GM18526 (cell line): Measurements from ENCODE around the gene CD4.

Experiments used
- POLR2A ChIP-seq: IDR thresholded peaks from 3 replicates; pipeline ENCODE4 v1.6.1; 2011; ENCODE audit not compliant: insufficient read length; ENCODE audit errors: extremely low read depth

Gene CD4

DNA sequence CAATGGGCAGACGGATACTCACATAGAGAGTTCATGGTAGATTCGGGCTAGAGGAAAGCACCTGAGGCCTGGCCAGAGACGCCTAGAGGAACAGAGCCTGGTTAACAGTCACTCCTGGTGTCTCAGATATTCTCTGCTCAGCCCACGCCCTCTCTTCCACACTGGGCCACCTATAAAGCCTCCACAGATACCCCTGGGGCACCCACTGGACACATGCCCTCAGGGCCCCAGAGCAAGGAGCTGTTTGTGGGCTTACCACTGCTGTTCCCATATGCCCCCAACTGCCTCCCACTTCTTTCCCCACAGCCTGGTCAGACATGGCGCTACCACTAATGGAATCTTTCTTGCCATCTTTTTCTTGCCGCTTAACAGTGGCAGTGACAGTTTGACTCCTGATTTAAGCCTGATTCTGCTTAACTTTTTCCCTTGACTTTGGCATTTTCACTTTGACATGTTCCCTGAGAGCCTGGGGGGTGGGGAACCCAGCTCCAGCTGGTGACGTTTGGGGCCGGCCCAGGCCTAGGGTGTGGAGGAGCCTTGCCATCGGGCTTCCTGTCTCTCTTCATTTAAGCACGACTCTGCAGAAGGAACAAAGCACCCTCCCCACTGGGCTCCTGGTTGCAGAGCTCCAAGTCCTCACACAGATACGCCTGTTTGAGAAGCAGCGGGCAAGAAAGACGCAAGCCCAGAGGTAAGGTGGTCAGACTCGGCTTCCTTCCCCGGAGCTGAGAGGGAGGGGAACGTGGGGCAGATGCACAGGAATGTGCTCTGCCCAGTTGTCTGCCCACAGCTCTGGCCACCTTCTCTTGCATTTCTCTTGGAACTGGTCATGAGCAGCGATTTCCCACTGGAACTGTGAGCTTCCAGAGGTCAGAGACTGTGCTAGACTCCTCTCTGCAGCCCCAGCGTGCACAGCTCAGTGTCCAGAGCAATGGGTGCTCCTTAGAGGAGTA is at the start of gene CD4:
CD4 (plus strand) TSS at position 557 of the 953 bp plus-strand sequence. CDS start 10,611 bp downstream, outside the sequence.
- TF ChIP-seq POLR2A = no peak

DNA sequence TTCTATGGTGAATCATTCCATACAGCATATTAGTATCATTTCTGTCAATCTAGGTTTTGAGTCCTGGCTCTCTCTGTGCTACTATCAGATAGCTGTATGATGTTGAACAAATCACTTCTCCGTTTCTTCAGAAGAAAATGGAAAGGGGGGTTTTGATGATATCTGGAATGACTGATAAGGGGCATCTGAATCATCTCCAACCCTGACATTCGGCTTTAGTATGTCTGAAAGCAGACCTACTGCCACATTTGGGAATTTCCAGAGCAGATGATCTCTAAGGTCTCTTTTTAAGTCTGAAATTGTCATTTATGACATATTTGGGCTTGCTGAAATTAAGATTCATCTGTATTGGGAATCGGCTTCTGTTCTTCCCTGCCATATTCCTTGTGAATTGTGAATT is 46.5 kb upstream of the CD4 start:
- no peak for TF ChIP-seq POLR2A

DNA sequence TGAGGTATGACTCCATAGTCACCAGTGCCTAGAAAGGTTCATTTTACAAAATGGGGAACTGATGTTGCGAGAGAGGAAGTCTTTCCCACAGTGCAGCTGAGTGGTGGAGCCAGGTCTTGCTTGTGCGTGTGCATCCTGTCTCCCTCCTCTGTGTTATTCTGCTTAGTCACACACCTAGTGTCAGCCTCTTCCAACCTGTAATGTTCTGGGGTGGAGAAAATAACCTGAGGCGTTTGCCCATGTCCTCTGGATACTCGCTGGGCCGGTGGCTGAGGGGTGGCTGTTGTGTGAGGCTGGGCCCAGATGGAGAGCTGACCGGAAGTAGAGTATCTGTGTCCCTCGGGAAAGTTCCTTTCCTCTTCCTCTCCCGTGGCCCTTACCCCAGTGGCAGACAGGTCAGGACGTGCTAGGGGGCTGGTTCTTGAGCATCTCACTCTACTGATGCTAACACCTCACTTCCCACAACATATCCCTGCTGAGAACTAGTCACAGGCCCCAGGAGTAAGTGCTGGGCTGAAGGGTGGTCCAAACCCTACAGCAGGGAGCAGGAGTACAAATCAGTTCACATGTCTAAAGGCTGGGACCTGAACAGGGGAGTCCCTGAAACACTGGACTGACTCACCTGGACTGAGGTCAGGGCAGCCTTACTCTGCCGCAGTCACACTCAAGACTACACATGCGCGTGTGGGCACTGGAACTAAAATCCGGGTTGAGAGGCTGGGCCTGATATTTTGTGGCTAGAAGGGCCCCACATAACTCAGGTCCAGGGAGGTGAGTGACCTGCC is 43.4 kb upstream of the CD4 start:
- no peak for TF ChIP-seq POLR2A

DNA sequence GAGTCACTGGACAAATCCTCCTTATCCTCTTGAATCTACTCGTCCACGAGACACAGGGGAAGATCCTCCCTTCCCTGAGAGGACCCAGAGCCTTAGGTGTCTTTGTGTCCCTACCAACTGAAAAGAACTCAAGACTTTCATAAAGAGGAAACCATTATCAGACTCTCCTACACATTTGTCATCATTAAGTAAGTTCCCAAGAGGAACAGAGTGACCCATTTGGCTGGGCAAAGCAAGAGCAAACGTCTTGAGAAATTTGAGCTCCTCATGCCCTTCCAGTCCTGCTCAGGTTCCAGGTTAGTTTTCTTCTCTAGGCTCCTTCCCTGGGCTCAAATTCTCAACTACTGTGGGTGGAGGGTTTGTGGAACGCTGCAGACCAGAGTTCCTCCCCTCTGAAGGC is 42.1 kb upstream of the CD4 start:
- no peak for TF ChIP-seq POLR2A

DNA sequence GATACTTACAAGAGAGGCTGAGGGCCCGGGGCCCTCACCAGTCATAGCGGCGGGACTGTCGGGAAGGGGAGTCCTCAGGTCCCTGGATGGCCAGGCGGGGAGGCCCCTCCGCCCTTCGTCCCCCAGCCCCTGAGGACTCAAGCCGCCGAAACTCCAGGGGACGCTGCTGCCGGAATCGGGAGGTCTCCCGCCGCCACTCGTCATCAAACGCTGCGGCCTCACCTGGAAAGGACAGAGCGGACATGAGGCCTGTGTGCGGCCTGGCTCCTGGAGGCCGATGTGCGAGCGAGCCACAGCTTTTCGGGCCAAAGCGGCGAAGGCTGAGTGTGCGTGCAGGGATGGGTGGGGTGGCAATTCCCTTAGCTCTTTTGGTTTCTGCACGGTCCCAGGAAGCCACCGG is 40.6 kb upstream of the CD4 start:
- no peak for TF ChIP-seq POLR2A

DNA sequence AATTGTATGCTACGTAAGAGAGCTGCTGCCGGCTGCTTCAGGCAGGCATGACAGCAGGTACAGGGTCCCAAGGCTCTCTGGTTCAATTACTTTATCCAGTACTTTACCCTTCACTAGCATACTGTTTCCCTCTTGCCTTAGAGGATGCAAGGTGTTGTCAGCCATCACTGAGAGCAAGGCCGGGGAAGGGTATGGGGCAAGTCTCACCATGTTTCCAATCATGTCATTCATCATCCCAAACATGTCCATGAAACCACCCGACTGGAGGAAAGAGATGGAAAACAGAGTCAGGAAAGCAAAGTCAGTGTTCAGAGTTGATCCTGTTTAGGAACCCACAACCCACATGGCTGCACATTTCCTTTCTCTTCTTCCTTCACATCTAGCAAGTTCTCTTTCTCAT is 38.8 kb upstream of the CD4 start:
- TF ChIP-seq POLR2A = no peak

DNA sequence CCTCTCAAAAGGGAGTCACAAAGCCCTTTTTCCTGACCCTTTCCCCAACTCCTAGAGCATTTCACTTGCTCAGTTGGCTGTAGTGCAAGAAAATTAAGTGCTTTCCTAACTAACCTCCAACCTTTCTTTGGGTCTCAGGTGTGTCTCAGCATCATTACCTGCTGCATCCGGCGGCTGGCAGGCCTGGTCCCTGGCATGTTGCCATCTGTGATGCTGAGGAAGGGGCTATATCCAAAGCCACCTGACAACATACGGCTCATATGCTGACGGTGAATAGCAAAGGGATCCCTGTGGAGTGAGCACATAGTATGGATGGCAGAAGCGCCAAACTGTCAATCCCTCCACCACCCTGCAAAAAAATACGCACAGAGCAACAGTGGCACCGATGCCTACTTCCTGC is 37.6 kb upstream of the CD4 start:
- no peak for TF ChIP-seq POLR2A

DNA sequence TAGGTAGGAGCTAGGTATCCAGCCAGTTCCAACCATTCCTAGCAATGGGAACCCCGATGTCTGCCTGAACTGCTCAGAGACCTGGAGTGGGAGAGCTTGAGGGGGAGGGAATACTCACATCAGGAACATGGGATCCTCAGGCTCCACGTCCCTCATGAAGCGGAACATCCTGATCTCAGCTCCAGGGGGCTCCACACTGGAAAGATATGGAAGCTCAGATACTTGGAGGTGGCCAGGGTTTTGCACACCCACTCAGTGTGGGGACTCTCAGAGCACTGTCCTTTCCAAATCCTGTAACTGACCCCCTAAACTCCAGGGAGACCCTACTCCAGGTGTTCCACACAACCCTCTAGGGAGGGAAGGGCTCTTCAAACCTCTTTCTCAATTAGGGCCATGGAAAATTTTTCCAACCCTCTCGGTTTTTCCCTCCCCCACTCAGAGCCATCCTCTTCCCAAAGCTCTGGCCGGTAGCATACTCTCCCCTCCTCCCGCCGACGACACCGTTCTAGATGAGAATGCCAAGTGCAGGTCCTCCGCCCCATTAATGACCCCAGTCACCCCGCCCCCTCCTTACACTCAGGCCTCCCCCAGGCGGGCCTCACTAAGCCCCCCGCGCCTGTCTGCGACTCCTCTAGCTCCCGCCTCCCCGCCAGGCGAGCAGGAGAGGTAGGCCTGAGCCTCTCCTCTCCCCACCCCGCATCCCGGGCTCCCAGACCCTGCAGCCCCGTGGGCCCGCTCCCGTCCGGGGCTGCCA is 37.0 kb upstream of the CD4 start:
- TF ChIP-seq POLR2A = no peak

DNA sequence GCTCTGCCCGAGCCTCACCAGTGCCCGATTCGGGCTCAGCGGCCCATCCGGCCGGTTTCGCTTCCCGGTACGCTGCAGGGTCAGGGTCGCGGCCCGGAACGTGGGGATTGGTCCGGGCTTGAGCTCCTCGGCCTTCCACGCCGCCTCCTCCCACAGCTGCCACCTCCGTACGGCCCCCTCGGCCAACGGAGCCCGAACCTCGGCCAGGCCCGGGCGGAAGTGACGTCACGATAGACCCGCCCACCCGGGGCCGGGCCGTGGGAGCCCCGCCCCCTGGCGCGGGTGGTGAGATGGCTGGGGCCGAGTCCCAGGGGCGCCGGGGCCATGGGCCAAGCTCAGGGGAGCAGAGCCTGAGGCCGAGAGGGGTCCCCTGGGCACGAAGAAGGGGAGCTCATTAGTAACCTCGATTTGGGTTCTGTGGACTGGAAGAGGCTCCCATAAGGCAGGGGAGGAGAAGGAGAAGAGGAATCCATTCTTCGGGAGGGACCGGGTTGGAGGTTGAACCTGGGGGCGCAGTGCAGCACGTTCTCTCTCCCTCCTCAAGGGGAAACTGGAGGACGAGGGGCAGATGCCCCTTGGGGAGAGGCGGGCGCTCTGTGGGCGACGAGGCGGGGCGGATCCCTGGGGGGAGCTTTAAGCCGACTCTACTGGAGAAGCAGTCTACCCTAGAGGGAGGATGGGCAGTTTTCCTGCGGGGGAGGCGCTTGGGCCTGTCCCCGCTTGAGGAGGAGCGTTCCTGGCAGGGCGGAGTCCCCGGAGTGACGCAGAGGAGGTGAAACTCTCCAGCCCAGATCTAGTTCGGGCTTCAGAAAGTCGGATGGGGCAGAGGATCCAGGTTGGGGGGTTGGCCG is 36.2 kb upstream of the CD4 start, which contains the start of gene MLF2:
MLF2 (minus strand) TSS at position 221 of the 851 bp plus-strand sequence. CDS start 807 bp downstream, outside the sequence.
- TF ChIP-seq POLR2A = peak; percentile 90

DNA sequence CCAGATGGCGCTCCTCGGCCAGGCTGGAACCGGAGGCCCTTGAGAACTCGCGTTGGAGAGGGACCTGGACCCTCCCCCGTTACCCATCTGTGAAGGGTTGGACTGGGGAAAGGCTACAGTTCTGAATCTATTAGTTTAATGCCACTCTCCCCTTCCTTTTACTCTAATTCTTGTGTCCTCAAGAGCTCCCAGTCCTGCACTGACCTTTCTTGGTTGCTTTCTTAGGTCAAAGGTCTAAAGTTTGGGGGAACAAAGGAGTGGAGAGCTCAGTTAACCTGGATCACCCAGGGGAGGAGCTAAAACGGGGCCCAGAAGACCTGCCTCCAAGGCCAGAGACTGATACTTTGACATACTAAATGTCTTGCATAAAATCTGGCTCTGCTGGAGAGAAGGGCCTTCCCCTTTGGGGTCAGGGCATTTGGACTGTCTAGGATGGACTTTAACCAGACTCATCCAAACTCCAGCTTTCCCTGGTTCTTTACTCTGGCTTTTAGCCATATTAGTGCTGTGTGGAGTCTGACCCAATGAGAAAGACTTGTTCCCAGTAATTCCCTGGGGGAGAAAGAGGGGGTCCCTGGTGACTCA is 35.5 kb upstream of the CD4 start:
- no peak for TF ChIP-seq POLR2A

DNA sequence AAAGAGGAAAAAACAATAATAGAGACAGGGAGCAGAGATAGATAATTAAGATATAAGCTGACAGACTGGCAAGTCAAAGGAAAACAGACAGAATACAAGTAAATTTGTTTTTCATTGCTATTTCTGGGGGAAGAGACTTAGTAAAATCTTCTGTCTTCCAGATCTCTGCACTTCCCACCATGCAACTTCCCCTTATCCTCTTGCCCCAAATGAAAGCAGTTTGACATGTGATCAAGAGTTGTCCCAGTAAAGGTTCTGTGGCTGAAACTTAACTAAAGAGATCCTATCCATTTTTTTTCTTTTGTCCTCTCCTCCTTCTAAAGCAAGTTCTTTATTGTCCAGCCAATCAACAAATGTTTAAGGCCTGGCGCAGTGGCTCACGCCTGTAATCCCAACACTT is 34.9 kb upstream of the CD4 start:
- TF ChIP-seq POLR2A = no peak

DNA sequence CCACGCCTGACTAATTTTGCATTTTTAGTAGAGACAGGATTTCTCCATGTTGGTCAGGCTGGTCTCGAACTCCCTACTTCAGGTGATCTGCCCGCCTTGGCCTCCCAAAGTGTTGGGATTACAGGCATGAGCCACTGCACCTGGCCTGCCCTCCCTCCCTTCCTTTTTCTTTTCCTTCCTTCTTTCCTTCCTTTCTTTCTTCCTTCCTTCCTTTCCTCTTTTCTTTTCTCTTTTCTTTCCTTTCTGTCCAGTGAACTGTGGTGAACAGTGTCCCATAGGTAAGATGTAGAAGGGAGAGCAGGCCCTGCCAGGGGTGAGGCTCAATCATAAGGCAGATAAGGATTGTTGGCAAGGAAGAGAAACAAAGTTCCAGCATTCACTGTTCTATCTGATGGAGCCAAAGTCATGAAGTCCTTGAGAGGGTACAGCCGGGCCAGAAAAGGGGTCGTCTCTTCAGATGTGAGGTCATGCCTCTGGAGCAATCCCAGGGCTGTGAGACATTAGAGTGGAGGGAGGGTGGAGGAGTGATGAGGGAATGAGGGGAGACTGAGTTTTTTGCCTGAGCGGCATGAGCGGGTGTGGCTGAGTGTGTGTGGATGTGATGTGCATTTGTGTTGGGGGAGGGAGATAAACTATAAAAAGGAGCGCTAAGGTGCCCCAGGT is 32.2 kb upstream of the CD4 start:
- no peak for TF ChIP-seq POLR2A

DNA sequence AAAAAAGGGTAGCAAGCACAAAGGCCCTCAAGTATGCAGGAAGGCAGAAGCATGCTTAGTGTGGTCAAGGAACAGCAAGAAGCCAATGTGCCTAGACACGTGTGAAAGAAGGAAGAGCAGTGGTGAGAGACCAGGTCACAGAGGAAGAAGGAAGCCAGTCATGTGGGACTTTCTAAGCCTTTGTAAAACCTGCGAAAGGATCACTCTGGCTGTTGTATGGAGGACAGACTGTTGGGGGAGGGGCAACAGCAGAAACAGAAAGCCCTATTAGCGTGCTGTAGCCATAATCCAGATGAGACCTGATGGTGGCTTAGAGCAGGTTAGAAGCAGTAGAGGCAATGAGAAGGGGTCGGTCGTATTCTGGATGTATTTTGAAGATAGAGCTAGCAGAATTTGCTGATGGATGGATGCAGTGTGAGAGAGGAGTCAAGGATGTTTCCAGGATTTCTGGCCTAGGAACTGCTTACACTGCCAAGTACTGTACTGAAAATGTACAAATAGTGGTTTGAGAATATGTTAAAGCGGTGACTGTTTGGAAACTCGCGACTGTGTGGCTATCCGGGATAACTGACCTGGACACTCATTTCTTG is 30.7 kb upstream of the CD4 start:
- TF ChIP-seq POLR2A = no peak
